Measurements from ENCODE around the gene RNASE12. TPM values are rescaled to one million over a fixed set of nuclear protein-coding genes. Genes with fewer than 3 reads are reported as not detected.

Gene RNASE12
- polyA plus RNA-seq, 1 donor from 2014 or later: not detected

DNA sequence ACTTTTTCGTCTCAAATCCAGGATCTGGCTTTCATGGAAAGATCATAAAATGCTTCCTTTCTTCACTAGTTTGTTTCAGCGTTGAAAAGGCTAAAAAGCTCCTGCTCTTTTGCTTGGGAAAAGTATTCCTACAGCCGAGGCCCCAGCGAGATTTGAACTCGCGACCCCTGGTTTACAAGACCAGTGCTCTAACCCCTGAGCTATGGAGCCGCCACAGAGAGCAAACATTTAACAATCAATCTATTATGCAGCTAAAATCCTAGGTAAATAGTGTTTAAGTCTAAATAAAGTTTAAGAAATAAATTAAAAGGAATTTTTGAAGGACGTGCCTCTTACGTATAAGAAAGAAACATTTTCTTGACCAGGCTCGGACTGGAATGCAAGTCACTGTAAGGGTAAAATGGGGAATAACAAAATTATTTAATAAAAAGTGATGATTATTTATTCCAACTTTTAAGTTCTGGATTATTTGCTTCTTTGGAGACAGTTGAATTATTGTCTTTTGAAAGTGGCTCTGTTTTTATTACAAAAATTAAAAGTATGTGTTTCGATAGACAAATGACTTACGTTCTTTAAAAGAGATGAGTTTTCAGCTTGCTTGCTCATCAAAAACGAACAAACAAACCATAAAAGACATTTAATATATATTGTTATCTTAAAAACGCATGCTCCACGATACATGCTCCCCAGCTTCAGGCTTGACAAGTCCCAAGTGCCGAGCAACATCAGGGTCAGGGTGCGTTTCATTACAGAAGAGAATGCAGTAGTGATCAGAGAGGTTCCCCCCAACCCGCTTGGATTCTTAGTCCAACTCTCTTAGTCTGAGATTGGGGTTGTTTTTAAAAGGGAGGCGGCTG is 40.1 kb upstream of the RNASE12 start:
- peaks cover 91% of the 10 kb centered on the region for H3K27me3 ChIP-seq (ENCODE audit: insufficient read depth, low read depth, low read length)
- H3K36me3 ChIP-seq (ENCODE audit: insufficient read depth, low read length): no peaks in the 10 kb centered on the region
- no peaks in the 10 kb centered on the region for H3K9me2 ChIP-seq (ENCODE audit: insufficient read depth, low read length)
- TF ChIP-seq POLR2AphosphoS5 (IDR thresholded peaks at IDR 0.05) (no peak), EP300 (conservative IDR thresholded peaks at IDR 0.05; ENCODE audit: poor library complexity, severe bottlenecking) (no peak)
- H3K4me3 ChIP-seq (ENCODE audit: low read length): peak overlapping the region; percentile 69
- no peaks in the 10 kb centered on the region for H3F3A ChIP-seq (ENCODE audit: insufficient read depth, low read length, poor library complexity, severe bottlenecking)
- peak overlapping the region; percentile 81 for H3K4me2 ChIP-seq (ENCODE audit: low read length)
- H2AFZ ChIP-seq (ENCODE audit: low read depth, low read length): no peak overlapping the region
- H3K9ac ChIP-seq (ENCODE audit: low read length): peak overlapping the region; percentile 6
- no peaks in the 10 kb centered on the region for H4K20me1 ChIP-seq (ENCODE audit: insufficient read depth)
- no peak overlapping the region for H3K27ac ChIP-seq (ENCODE audit: low read length)
- no peaks in the 10 kb centered on the region for H3K9me3 ChIP-seq (ENCODE audit: low read length)
- H3K79me2 ChIP-seq (replicated peaks; ENCODE audit: insufficient read depth, low read length): no peaks in the 10 kb centered on the region

DNA sequence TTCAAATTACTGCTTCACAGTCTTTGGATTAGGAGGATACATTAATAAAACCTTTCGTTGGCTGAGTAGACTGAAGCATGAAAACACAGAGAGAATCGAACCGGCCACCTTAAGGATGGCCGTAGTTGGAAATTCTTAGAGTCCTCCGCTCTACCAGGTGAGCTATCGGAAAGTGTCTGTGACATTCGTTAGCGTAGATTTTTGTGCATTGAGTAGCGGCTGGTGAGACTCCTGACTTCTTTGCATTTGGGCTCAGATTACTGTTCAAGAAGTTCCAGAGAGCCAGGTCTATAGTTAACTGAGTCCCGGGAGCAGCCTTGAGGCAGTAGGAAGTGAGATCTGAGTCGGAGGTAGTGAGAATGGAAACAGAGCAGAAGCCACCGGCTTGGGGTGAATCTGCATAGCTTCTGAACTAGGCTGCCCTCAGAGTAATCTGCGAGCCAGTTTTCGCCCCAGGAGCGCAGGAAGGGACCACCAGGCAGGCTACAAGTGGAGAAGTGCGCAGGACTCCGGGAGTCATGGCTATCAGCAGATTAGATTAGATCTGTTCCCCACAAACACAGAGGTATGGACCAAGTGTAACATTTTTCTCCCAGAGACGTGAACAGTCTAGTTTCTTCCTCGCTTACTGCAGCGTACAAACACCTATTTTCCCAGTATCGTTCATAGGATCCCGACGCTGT is 39.3 kb upstream of the RNASE12 start:
- TF ChIP-seq EP300 (conservative IDR thresholded peaks at IDR 0.05; ENCODE audit: poor library complexity, severe bottlenecking) (no peak), RAD21 (conservative IDR thresholded peaks at IDR 0.05) (no peak), EZH2 (IDR thresholded peaks at IDR 0.05; ENCODE audit: borderline replicate concordance, insufficient read depth, low read length, poor library complexity, severe bottlenecking) (no peak), SMC3 (conservative IDR thresholded peaks at IDR 0.05; ENCODE audit: poor library complexity) (no peak), MXI1 (conservative IDR thresholded peaks at IDR 0.05; ENCODE audit: poor library complexity, severe bottlenecking) (no peak), TAF1 (IDR thresholded peaks at IDR 0.05; ENCODE audit: low read depth) (no peak), POLR2AphosphoS5 (IDR thresholded peaks at IDR 0.05) (no peak)
- TF ChIP-seq, protein P1, sequence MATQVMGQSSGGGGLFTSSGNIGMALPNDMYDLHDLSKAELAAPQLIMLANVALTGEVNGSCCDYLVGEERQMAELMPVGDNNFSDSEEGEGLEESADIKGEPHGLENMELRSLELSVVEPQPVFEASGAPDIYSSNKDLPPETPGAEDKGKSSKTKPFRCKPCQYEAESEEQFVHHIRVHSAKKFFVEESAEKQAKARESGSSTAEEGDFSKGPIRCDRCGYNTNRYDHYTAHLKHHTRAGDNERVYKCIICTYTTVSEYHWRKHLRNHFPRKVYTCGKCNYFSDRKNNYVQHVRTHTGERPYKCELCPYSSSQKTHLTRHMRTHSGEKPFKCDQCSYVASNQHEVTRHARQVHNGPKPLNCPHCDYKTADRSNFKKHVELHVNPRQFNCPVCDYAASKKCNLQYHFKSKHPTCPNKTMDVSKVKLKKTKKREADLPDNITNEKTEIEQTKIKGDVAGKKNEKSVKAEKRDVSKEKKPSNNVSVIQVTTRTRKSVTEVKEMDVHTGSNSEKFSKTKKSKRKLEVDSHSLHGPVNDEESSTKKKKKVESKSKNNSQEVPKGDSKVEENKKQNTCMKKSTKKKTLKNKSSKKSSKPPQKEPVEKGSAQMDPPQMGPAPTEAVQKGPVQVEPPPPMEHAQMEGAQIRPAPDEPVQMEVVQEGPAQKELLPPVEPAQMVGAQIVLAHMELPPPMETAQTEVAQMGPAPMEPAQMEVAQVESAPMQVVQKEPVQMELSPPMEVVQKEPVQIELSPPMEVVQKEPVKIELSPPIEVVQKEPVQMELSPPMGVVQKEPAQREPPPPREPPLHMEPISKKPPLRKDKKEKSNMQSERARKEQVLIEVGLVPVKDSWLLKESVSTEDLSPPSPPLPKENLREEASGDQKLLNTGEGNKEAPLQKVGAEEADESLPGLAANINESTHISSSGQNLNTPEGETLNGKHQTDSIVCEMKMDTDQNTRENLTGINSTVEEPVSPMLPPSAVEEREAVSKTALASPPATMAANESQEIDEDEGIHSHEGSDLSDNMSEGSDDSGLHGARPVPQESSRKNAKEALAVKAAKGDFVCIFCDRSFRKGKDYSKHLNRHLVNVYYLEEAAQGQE (IDR thresholded peaks at IDR 0.05; ENCODE audit: borderline replicate concordance): no peak
- TF ChIP-seq, protein P2, sequence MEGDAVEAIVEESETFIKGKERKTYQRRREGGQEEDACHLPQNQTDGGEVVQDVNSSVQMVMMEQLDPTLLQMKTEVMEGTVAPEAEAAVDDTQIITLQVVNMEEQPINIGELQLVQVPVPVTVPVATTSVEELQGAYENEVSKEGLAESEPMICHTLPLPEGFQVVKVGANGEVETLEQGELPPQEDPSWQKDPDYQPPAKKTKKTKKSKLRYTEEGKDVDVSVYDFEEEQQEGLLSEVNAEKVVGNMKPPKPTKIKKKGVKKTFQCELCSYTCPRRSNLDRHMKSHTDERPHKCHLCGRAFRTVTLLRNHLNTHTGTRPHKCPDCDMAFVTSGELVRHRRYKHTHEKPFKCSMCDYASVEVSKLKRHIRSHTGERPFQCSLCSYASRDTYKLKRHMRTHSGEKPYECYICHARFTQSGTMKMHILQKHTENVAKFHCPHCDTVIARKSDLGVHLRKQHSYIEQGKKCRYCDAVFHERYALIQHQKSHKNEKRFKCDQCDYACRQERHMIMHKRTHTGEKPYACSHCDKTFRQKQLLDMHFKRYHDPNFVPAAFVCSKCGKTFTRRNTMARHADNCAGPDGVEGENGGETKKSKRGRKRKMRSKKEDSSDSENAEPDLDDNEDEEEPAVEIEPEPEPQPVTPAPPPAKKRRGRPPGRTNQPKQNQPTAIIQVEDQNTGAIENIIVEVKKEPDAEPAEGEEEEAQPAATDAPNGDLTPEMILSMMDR (IDR thresholded peaks at IDR 0.05; ENCODE audit: poor library complexity, severe bottlenecking): no peak

More for the DNA sequence above, 39.3 kb upstream of the RNASE12 start:
- H3K9me3 ChIP-seq (ENCODE audit: low read length): no peaks in the 10 kb centered on the region
- no peaks in the 10 kb centered on the region for H4K20me1 ChIP-seq (ENCODE audit: insufficient read depth)
- H3K27ac ChIP-seq (ENCODE audit: low read length): no peak overlapping the region
- peak overlapping the region; percentile 69 for H3K4me3 ChIP-seq (ENCODE audit: low read length)
- H3K36me3 ChIP-seq (ENCODE audit: insufficient read depth, low read length): no peaks in the 10 kb centered on the region
- no peaks in the 10 kb centered on the region for H3K9me2 ChIP-seq (ENCODE audit: insufficient read depth, low read length)
- H2AFZ ChIP-seq (ENCODE audit: low read depth, low read length): no peak overlapping the region
- H3K27me3 ChIP-seq (ENCODE audit: insufficient read depth, low read depth, low read length): peaks cover 99% of the 10 kb centered on the region
- no peaks in the 10 kb centered on the region for H3K79me2 ChIP-seq (replicated peaks; ENCODE audit: insufficient read depth, low read length)
- no peaks in the 10 kb centered on the region for H3F3A ChIP-seq (ENCODE audit: insufficient read depth, low read length, poor library complexity, severe bottlenecking)
- peak overlapping the region; percentile 81 for H3K4me2 ChIP-seq (ENCODE audit: low read length)
- H3K9ac ChIP-seq (ENCODE audit: low read length): no peak overlapping the region
